ENCODE results near the gene ERVK3-1.

Gene ERVK3-1

GRCh38 chr19:58364146-58364545 is 59.0 kb downstream of the ERVK3-1 start:
- H3K4me3 ChIP-seq (ENCODE audit: low read length), result no peak overlapping the region
- DNase-seq (ENCODE audit: low read depth), result no peak

More at GRCh38 chr19:58364146-58364545, 59.0 kb downstream of the ERVK3-1 start:
- no peak for TF ChIP-seq CTCF (IDR thresholded peaks at IDR 0.05; ENCODE audit: insufficient read depth, low read depth, low read length, missing control alignments)

Measured in epithelial cell of esophagus (primary cell).